CD4-positive, alpha-beta T cell treated with Interleukin-6 for 4 hours (primary cell): ENCODE data around the gene NUDT14.

Experiments
- DNase-seq: peaks from one replicate; pipeline ENCODE4 v3.0.0-alpha.2; 2020; ENCODE audit warnings: mixed read lengths

NUDT14 gene

DNA sequence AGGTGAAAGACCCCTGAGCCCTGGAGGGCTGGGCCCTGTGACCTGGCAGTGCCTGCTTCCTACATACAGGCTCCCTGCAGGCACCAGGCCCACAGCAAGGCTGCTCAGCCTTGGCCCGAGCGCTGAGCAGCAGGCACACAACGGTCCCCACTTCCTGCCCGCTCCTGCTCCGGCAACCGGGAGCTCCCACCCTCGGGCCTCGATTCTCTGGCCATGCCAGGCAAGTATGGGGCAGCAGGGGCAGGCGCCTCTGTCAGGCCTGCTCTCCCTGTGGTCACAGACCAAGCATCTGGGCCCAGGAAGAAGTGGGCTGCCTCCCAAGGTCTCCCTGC, 30.6 kb upstream of the NUDT14 start:
- no peak for DNase-seq

- no peak for DNase-seq
These were observed 30.1 kb upstream of the NUDT14 start for GRCh38 chr14:105211086-105211757.

GRCh38 chr14:105210266-105211025, 29.3 kb upstream of the NUDT14 start:
- DNase-seq: no peak

GRCh38 chr14:105209646-105210045, 28.5 kb upstream of the NUDT14 start:
- DNase-seq: no peak

DNA sequence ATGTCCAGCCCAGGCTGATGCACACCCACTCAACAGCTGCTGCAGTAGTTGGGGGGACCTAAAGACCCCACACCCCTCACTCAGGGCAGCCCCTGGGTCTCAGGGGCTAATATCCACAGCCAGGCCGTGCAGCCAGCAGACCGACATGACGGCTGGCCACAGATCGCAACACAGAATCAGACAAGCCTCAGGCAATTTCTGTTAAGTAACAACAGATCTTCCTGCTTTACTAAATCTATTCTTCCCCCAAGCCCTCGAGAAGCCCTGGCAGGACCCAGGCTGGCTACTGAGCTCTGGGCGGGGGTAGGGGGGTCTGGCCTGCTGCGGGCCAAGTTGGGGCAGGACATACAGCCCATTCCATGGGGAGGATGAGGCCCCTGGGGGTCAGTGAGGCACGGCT, 28.0 kb upstream of the NUDT14 start:
- no peak for DNase-seq

DNA sequence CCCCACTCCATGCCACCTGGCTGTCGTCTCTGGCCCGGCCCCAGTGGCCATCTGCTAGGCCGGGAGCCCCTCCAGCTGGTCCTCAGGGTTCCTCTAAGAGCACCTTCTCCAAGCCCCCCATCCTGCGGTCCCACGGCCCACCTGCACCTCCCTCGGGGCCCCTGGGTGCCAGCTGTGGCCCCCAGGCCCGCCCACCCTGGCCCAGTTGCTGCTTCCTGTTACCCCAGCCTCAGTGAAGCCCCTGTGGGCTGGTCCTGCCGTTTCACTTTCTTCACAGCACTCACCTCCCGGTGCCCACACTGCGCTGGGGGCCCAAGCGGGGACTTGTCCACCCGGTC, 27.6 kb upstream of the NUDT14 start:
- no peak for DNase-seq

DNA sequence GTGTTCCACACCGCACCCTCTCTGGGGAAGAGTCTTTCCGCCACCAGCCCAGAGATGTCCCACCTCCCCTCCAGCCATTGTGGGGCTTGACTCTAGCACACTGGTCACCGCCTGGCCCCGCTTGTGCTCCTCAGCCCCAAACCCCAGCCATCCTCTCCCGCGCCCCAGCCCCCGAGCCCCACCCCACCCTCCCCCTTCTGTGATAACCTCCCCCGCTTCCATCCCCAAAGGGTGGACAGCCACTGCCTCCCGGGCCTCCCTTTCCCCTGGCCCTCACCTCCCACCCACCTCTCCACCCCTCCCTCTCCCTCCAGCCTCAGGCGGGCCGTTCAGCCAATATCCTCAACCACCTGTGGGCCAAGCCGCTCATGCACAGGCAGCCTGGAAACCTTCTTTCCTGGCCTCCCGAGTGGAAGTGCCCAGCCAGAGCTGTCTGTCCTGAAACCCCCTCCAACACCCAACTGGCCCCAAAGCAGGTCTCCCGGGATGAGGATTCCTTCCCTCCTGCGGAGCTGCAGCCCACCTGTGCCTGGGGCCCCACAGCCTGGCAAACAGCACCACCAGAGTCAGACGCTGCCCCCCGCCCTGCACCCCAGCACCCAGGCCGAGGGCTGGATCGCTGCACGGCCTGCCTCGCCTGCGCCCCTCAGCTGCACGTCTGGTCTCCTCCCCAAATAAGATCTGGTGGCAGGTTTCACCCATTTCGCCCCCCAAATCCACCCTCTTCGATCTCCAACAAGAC, 27.1 kb upstream of the NUDT14 start:
- DNase-seq: no peak

GRCh38 chr14:105207460-105207901, 26.4 kb upstream of the NUDT14 start:
- no peak for DNase-seq

DNA sequence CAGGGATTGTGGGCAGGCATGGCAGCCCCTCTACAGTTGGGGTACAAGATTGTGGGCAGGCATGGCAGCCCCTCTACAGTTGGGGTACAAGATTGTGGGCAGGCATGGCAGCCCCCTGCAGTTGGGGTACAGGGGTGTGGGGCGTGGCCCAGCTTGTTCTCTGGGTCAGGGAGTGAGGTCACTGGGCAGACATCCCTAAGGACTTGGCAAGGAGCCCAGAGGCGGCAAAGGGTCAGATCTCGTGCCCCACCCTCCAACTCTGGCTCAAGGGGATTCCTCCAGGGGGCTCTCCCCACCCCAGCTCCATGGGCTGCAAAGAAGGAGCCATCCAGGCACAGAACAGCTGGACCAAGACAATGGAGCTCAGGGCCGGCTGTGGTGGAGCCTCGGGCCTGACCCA, 25.8 kb upstream of the NUDT14 start:
- no peak for DNase-seq

GRCh38 chr14:105205673-105206208, 24.6 kb upstream of the NUDT14 start:
- DNase-seq: no peak

DNA sequence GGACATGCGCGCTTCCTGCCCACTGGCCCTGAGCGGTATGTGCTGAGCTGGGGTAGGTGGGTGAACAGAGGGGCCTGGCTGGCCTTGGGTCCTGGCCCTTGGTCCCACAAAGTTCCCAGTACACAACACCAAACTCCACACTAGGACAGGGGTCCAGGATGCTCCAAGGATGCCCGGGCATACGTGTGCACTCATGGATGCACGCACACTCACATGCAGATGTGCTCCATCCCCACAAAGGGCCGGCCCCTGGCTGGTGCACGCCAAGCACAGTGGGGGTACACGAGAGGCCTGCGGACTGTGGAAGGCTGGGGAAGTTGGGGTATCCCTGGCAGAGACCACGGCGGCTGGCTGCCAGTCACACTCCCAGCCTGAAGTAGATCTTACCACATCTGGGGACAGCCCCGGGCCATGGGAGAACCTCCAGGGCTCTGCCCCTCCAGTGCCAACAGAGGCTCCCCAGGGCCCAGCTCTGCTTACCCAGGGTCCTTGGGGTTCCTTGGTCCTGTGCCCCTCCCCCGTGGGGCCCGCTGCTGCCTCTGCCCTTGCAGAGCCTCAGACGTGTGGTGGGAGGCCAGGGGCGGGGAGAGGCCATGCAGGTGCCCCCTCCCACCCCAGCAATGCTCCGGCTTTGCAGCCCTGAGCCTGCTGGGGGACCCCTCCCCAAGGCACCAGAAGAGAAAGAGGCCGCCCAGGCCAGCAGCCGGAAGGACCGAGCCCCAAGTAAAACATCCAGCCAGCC, 24.0 kb upstream of the NUDT14 start:
- DNase-seq: no peak

GRCh38 chr14:105204206-105204930, 23.3 kb upstream of the NUDT14 start:
- DNase-seq: no peak

DNA sequence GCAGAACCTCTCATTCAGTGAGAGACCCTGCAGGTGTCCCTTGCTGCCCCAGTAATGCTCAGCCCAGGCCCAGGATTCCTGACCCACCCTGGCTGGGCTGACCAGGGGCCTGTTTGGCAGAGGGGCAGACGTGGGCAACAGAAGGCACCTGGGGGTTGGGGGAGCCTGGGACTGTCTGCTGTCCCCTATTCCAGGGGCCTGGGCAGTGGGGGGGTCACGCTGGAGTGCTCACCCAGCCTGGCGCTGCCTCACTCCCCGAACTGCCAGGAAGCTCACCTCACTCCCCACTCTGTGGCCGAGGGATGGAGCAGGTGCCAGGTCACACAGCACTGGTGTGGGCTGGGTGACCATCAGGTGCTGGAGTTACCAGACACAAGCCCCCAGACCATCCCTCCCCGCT, 22.6 kb upstream of the NUDT14 start:
- no peak for DNase-seq

GRCh38 chr14:105203057-105203531, 22.0 kb upstream of the NUDT14 start:
- peak; percentile 74 for DNase-seq

GRCh38 chr14:105201925-105202513, 20.9 kb upstream of the NUDT14 start:
- peak; percentile 51 for DNase-seq

- DNase-seq: no peak
These were observed 20.2 kb upstream of the NUDT14 start for GRCh38 chr14:105201156-105201924.

- no peak for DNase-seq
These were observed 19.5 kb upstream of the NUDT14 start for GRCh38 chr14:105200641-105201040.

GRCh38 chr14:105200074-105200473, 19.0 kb upstream of the NUDT14 start:
- no peak for DNase-seq

- DNase-seq: no peak
These were observed 18.0 kb upstream of the NUDT14 start for GRCh38 chr14:105199093-105199492.

DNA sequence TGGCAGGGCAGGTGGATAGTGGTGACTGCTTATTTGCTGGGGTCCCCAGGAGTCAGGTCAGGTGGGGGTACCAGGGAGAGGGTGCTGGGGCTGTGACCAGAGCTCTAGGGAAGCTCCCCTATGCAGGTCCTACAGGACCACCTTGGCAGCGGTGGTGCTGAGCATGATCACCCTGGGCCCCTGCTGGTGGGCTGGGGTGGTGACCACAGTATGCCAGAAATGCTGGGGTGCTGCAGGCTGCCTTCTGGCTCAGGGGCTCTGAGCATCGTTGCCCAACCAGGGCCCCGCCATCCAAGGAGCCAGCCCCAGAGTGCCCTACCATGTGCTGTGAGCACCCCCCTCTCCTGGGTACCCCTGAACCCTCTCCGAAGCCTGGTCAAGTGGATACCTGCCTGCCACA, 17.5 kb upstream of the NUDT14 start:
- no peak for DNase-seq

DNA sequence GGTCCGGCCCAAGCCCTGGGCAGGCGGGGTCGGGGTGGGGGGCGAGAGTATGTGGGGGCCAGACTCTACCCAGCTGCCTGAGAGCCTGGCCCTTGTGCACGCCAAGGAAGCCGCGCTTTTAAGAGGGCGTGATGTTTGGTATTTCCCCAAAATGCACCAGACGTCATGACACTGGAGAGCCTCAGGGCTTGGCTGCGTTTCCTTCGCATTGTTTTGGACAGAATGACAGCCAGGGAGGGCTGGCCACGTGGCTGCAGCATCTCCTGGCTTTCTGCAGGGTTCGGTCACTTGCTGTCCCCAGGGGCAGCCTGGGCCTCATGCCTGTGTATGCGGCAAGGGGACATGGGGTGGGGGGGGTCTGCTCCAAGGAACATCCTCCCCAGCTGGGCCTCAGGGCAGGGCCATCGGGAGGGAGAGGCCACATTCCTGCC, 16.1 kb upstream of the NUDT14 start:
- DNase-seq: no peak
